ENCODE results near the gene PER1. TPM values are rescaled to one million over a fixed set of nuclear protein-coding genes. Genes with fewer than 3 reads are reported as not detected.

Gene PER1
- total and polyA plus RNA-seq, 2 of the 13 experiments (the other 11 are each of a cell fraction or from before 2014, with no cell fraction given), result 2.6 to 3.6 TPM

- TF ChIP-seq, protein P1, sequence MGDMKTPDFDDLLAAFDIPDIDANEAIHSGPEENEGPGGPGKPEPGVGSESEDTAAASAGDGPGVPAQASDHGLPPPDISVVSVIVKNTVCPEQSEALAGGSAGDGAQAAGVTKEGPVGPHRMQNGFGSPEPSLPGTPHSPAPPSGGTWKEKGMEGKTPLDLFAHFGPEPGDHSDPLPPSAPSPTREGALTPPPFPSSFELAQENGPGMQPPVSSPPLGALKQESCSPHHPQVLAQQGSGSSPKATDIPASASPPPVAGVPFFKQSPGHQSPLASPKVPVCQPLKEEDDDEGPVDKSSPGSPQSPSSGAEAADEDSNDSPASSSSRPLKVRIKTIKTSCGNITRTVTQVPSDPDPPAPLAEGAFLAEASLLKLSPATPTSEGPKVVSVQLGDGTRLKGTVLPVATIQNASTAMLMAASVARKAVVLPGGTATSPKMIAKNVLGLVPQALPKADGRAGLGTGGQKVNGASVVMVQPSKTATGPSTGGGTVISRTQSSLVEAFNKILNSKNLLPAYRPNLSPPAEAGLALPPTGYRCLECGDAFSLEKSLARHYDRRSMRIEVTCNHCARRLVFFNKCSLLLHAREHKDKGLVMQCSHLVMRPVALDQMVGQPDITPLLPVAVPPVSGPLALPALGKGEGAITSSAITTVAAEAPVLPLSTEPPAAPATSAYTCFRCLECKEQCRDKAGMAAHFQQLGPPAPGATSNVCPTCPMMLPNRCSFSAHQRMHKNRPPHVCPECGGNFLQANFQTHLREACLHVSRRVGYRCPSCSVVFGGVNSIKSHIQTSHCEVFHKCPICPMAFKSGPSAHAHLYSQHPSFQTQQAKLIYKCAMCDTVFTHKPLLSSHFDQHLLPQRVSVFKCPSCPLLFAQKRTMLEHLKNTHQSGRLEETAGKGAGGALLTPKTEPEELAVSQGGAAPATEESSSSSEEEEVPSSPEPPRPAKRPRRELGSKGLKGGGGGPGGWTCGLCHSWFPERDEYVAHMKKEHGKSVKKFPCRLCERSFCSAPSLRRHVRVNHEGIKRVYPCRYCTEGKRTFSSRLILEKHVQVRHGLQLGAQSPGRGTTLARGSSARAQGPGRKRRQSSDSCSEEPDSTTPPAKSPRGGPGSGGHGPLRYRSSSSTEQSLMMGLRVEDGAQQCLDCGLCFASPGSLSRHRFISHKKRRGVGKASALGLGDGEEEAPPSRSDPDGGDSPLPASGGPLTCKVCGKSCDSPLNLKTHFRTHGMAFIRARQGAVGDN (CRISPR knock-in tag; IDR thresholded peaks at IDR 0.05), result peak; percentile 69
- TF ChIP-seq SOX5 (CRISPR knock-in tag; IDR thresholded peaks at IDR 0.05; ENCODE audit: borderline replicate concordance), result peak; percentile 54; the same call in 1 of the 2 replicates
- TF ChIP-seq, protein P2, sequence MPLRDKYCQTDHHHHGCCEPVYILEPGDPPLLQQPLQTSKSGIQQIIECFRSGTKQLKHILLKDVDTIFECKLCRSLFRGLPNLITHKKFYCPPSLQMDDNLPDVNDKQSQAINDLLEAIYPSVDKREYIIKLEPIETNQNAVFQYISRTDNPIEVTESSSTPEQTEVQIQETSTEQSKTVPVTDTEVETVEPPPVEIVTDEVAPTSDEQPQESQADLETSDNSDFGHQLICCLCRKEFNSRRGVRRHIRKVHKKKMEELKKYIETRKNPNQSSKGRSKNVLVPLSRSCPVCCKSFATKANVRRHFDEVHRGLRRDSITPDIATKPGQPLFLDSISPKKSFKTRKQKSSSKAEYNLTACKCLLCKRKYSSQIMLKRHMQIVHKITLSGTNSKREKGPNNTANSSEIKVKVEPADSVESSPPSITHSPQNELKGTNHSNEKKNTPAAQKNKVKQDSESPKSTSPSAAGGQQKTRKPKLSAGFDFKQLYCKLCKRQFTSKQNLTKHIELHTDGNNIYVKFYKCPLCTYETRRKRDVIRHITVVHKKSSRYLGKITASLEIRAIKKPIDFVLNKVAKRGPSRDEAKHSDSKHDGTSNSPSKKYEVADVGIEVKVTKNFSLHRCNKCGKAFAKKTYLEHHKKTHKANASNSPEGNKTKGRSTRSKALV (CRISPR knock-in tag; IDR thresholded peaks at IDR 0.05), result no peak
- TF ChIP-seq MBNL3 (CRISPR knock-in tag; conservative IDR thresholded peaks at IDR 0.05), result no peak
- peak; percentile 52 for TF ChIP-seq XRCC5 (optimal IDR thresholded peaks at IDR 0.05; ENCODE audit: low read length)
- TF ChIP-seq, protein P3, sequence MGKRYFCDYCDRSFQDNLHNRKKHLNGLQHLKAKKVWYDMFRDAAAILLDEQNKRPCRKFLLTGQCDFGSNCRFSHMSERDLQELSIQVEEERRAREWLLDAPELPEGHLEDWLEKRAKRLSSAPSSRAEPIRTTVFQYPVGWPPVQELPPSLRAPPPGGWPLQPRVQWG (CRISPR knock-in tag; IDR thresholded peaks at IDR 0.05; ENCODE audit: borderline replicate concordance, low read depth), result no peak
- TF ChIP-seq ZNF205 (CRISPR knock-in tag; IDR thresholded peaks at IDR 0.05), result no peak
- no peak for TF ChIP-seq ZNF629 (CRISPR knock-in tag; conservative IDR thresholded peaks at IDR 0.05)
- TF ChIP-seq BRD4 (CRISPR knock-in tag; IDR thresholded peaks at IDR 0.05), result peak; percentile 38; the same call in 1 of the 2 replicates
- TF ChIP-seq ZFP82 (CRISPR knock-in tag; IDR thresholded peaks at IDR 0.05; ENCODE audit: borderline replicate concordance), result no peak
- TF ChIP-seq ZBTB40 (IDR thresholded peaks at IDR 0.05), result no peak
- no peak; the same call in 1 of the 2 replicates for TF ChIP-seq ZBTB40 (CRISPR knock-in tag; IDR thresholded peaks at IDR 0.05)
Measured at GRCh38 chr17:8189711-8190477, 37.7 kb upstream of the PER1 start, which contains the start of gene BORCS6 (continued).

All from HepG2 (cell line).